Measurements from ENCODE around the gene FBLIM1.

The FBLIM1 gene

DNA sequence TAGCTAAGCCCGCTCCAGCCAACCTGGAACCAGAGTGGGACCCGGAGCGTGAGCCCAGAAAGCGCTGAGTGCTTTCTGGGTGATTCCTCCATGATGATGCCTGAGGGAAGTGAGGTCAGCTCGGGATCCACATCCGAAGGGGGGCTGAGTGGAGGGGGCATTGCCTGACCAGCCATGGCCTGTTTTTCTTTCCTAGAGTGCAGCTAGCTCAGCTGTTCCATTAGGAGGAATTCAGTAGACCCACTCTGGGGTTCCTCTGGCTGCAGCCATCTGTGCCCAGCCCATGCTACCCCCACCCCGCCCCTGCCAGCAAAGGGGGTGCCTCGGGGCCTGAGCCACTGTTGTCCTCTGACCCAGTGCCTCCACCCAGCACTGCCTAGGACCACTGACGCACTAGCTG is 32.1 kb upstream of the FBLIM1 start:
- DNase-seq (ENCODE audit: low spot score): no peak
- TF ChIP-seq, protein P1, sequence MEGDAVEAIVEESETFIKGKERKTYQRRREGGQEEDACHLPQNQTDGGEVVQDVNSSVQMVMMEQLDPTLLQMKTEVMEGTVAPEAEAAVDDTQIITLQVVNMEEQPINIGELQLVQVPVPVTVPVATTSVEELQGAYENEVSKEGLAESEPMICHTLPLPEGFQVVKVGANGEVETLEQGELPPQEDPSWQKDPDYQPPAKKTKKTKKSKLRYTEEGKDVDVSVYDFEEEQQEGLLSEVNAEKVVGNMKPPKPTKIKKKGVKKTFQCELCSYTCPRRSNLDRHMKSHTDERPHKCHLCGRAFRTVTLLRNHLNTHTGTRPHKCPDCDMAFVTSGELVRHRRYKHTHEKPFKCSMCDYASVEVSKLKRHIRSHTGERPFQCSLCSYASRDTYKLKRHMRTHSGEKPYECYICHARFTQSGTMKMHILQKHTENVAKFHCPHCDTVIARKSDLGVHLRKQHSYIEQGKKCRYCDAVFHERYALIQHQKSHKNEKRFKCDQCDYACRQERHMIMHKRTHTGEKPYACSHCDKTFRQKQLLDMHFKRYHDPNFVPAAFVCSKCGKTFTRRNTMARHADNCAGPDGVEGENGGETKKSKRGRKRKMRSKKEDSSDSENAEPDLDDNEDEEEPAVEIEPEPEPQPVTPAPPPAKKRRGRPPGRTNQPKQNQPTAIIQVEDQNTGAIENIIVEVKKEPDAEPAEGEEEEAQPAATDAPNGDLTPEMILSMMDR (IDR thresholded peaks at IDR 0.05; ENCODE audit: extremely low read depth, missing control alignments): no peak

DNA sequence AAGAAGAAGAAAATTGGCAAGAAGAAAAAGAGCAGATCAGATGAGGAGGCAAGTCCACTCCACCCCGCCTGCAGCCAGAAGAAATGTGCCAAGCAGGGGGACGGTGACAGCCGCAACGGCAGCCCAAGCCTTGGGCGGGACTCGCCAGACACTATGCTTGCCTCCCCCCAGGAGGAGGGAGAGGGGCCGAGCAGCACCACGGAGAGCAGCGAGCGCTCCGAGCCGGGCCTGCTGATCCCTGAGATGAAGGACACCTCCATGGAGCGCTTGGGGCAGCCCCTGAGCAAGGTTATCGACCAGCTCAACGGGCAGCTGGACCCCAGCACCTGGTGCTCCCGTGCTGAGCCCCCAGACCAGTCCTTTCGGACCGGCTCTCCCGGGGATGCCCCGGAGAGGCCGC is 31.6 kb upstream of the FBLIM1 start:
- TF ChIP-seq, protein P1 (IDR thresholded peaks at IDR 0.05; ENCODE audit: extremely low read depth, missing control alignments): no peak
- DNase-seq (ENCODE audit: low spot score): no peak

DNA sequence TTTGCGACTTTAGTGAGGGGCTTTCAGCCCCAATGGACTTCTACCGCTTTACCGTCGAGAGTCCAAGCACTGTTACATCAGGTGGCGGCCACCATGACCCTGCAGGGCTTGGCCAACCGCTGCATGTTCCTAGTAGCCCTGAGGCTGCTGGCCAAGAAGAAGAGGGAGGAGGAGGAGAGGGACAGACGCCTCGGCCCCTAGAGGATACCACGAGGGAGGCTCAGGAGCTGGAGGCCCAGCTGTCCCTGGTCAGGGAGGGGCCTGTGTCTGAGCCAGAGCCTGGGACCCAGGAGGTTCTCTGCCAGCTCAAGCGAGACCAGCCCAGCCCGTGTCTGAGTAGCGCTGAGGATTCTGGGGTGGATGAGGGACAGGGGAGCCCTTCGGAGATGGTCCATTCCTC is 31.2 kb upstream of the FBLIM1 start:
- DNase-seq (ENCODE audit: low spot score): no peak
- TF ChIP-seq, protein P1 (IDR thresholded peaks at IDR 0.05; ENCODE audit: extremely low read depth, missing control alignments): no peak

DNA sequence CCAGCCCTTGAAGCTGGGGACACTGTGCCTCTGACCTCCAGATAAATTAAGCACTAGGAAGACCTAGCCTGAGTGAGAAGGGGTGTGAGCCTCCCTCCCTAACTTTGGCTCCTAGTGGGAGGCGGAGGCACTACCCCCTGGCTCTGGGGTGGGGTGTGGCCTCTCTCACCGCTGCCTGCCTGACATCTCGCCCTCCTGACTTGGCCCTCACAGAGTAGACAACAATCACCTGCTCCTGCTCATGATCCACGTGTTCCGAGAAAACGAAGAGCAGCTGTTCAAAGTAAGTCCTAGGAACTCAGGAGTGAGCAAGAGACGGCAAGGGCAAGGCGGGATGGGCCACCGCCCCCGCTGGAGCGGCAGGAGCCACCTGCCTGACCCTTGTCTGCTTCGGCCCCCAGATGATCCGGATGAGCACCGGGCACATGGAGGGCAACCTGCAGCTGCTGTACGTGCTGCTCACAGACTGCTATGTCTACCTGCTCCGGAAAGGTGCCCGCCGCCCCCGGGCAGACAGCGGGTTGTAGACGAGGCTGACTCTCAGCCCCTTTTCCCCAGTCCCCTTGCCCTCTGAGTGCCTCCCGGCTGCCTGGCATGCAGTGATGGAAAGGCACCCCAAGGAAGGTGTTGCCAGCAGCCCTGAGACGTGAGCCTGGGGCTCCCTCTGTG is 30.6 kb upstream of the FBLIM1 start:
- TF ChIP-seq, protein P1 (IDR thresholded peaks at IDR 0.05; ENCODE audit: extremely low read depth, missing control alignments): no peak
- no peak for DNase-seq (ENCODE audit: low spot score)

DNA sequence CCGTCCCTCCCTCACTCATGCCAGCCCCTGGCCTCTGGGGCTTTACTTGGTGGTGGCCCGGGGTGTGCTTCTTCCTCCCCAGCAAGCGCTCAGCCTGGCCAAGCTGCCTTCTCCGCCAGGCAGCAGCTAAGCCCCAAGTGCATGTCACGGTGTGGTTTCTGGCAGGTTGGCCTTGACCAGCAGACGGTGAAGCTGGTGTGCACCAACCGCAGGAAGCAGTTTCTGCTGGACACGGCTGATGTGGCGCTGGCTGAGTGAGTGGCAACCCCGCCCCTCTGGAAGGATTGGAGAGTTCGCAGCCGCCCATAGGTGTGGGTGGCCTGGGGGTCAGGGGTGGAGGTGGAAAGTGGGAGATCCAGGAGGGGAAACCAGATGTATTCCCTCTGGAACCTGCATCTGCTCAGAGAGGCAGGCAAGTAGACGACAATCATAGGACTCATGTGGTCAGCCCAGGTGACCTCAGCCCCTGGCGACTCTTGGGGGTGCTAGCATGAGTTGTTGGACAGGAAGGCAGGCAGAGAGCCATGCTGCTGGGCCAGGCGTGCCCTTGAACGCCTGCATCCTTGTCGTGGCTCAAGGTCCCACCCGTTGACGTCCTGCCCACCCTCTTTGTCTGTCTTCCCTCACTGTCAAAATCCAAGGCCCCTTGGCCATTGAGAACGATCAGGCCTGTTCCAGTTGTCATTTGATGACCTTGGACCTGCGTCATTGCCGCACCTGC is 29.5 kb upstream of the FBLIM1 start:
- DNase-seq (ENCODE audit: low spot score): no peak
- TF ChIP-seq, protein P1 (IDR thresholded peaks at IDR 0.05; ENCODE audit: extremely low read depth, missing control alignments): no peak

DNA sequence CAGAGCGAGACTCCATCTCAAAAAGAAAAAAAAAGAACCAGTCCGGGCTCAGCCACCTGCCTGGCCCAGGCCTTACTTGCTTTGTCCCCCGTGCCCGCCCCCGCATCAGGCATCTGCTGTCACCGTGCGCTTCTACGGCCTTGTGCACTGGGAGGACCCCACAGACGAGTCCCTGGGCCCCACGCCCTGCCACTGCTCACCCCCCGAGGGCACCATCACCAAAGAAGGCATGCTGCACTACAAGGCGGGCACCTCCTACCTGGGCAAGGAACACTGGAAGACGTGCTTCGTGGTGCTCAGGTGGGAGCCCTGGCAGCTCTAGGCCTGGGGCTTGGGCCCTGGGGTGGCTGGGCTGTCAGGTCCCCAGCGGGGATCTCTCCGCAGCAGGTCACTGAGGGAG is 28.2 kb upstream of the FBLIM1 start:
- DNase-seq (ENCODE audit: low spot score): no peak
- TF ChIP-seq, protein P1 (IDR thresholded peaks at IDR 0.05; ENCODE audit: extremely low read depth, missing control alignments): no peak

DNA sequence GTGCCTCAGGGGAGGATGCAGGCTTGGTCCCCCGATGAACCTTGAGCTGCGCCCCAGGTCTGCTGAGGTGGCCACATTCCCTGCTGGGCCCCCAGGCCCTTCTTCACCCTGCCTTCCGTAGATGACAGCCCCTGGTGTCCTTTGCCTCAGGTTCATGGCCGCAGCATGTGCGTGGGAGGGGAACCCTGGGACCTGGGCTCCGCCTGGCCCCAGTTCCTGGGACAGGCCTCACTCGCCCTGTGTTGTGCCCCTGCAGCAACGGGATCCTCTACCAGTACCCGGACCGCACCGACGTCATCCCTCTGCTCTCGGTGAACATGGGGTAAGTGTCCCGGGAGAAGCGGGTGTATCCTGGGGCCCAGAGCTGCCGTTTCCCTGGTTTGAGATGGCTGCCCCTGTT is 27.7 kb upstream of the FBLIM1 start:
- DNase-seq (ENCODE audit: low spot score): no peak
- TF ChIP-seq, protein P1 (IDR thresholded peaks at IDR 0.05; ENCODE audit: extremely low read depth, missing control alignments): no peak

All from GM20000 (cell line).